ENCODE data around the gene PIK3CB. TPM values are rescaled to one million over a fixed set of nuclear protein-coding genes. Genes with fewer than 3 reads are reported as not detected.

PIK3CB gene
- total RNA-seq, 1 experiment from 2014 or later: 35.6 TPM

GRCh38 chr3:138778643-138779042 is 56.1 kb downstream of the PIK3CB start:
- no peak overlapping the region for H4K91ac ChIP-seq (ENCODE audit: insufficient read length, low read depth, low read length)
- H3K79me2 ChIP-seq (ENCODE audit: insufficient read depth, low read length): no peaks in the 10 kb centered on the region; the same call in 1 of the 2 replicates
- Mint-ChIP-seq H3K9me3 (peaks cover 0 to 2% of the 10 kb centered on the region in 2 experiments; a peak in 1 of 5 replicates), H3K36me3 (ENCODE audit: insufficient read depth in 1 of 3, low read depth in 3 of 3) (peaks cover 7 to 15% (median 10%) of the 10 kb centered on the region in 3 experiments; a peak in 6 of 7 replicates), H3K27ac (no peak overlapping the region), H3K27me3 (ENCODE audit: low read depth) (no peaks in the 10 kb centered on the region), H3K4me3 (no peak overlapping the region), H3K4me1 (peaks cover 4 to 12% of the 10 kb centered on the region in 2 experiments; a peak in 2 of 4 replicates)
- no peak overlapping the region for H3K23ac ChIP-seq (ENCODE audit: insufficient read length, low read depth, low read length)
- no peak overlapping the region for H3K9ac ChIP-seq (ENCODE audit: extremely low read depth, insufficient read length, low read length)
- H2BK120ac ChIP-seq (ENCODE audit: low read depth, low read length, poor library complexity, severe bottlenecking): no peak overlapping the region
- H4K8ac ChIP-seq (replicated peaks; ENCODE audit: insufficient read length, low read depth, low read length): no peak overlapping the region
- no peak overlapping the region for H2AFZ ChIP-seq (ENCODE audit: low read length)
- H3K79me1 ChIP-seq (ENCODE audit: insufficient read depth, low read depth, low read length, poor library complexity, severe bottlenecking): peaks cover 3% of the 10 kb centered on the region
- H3K4me1 ChIP-seq (ENCODE audit: insufficient read depth, low read length): no peaks in the 10 kb centered on the region
- no peaks in the 10 kb centered on the region for H3K23me2 ChIP-seq (ENCODE audit: insufficient read length, low read depth, low read length, poor library complexity, severe bottlenecking)
- H3K4me2 ChIP-seq (ENCODE audit: insufficient read depth, insufficient read length, low read length): no peak overlapping the region
- no peak overlapping the region for H3T11ph ChIP-seq (ENCODE audit: low read length)
- WGBS (ENCODE audit: extremely low coverage, insufficient read length, low lambda C conversion rate): no CpG with 5 or more reads among the region's 2 CpGs
- TF ChIP-seq CTCF (conservative IDR thresholded peaks at IDR 0.05): no peak
- H3K9me3 ChIP-seq (ENCODE audit: control insufficient read depth, low read depth, low read length): no peaks in the 10 kb centered on the region
- no peak overlapping the region for H3K27ac ChIP-seq (ENCODE audit: insufficient read length, low read depth, low read length)
- H2AK5ac ChIP-seq (ENCODE audit: insufficient read length, low read length): no peak overlapping the region
- no peak overlapping the region for H3K14ac ChIP-seq (ENCODE audit: insufficient read depth, low read length)
- H3K56ac ChIP-seq (ENCODE audit: insufficient read length, low read depth, low read length): no peak overlapping the region
- no peak overlapping the region for H4K5ac ChIP-seq (ENCODE audit: insufficient read length, low read depth, low read length)
- no peak overlapping the region for H2BK20ac ChIP-seq (ENCODE audit: low read depth, low read length, poor library complexity, severe bottlenecking)
- no peak overlapping the region for H2BK5ac ChIP-seq (ENCODE audit: insufficient read length, low read length)
- H3K4ac ChIP-seq (ENCODE audit: low read depth, low read length): no peak overlapping the region
- H3K18ac ChIP-seq (ENCODE audit: insufficient read length, low read depth, low read length): no peak overlapping the region
- H3K27me3 ChIP-seq (ENCODE audit: insufficient read depth, low read length): no peaks in the 10 kb centered on the region
- no peak overlapping the region for H2BK15ac ChIP-seq (ENCODE audit: low read depth, low read length)
- no peak overlapping the region for H2BK12ac ChIP-seq (ENCODE audit: insufficient read length, low read depth, low read length)
- DNase-seq: no peak
- no peaks in the 10 kb centered on the region for H4K20me1 ChIP-seq (ENCODE audit: control insufficient read depth, insufficient read depth, insufficient read length)
